PC-9 (cell line): ENCODE results near the gene SHISA4. TPM values are rescaled to one million over a fixed set of nuclear protein-coding genes. Genes with fewer than 3 reads are reported as not detected.
A peak's percentile ranks its signal among the peaks of the same experiment; 100 is the strongest.

Source experiments
- BruUV-seq: library from RNA; stranded (reverse); fragments of 400-500 nt; replicated peaks from 2 replicates; lab custom pipeline; 2021; lab: Mats Ljungman, UMichigan
- CTCF ChIA-PET: fragments of 300-600 bp; sonication (Branson Sonifier 250); formaldehyde crosslinking; loops from one replicate; lab custom pipeline; 2022; ENCODE audit warnings: antibody characterized with exemption; lab: Charles Lee
- POLR2A ChIA-PET: fragments of 300-600 bp; sonication (Branson Sonifier 250); formaldehyde crosslinking; loops from one replicate; lab custom pipeline; 2022; ENCODE audit warnings: antibody characterized with exemption; ENCODE audit not compliant: unreplicated experiment; lab: Charles Lee
- DNase-seq, 2 experiments: peaks; one replicate each; pipeline versions ENCODE4 v3.0.0 to v3.0.0-alpha.2; 2015 to 2022; ENCODE audit warnings: mixed read lengths in 1 of 2
- H2AFZ ChIP-seq: fragments of 200-600 bp; sonication (generic); 2 replicates; pipeline ENCODE4 v1.8.1; 2017; ENCODE audit warnings: antibody characterized with exemption
- H3F3A ChIP-seq: fragments of 200-600 bp; sonication (generic); 2 replicates; pipeline ENCODE4 v1.8.1; 2017; ENCODE audit warnings: antibody characterized with exemption, mild to moderate bottlenecking, low read depth; ENCODE audit not compliant: insufficient read depth
- H3K27ac ChIP-seq: fragments of 200-600 bp; sonication (generic); 2 replicates; pipeline ENCODE4 v1.6.1; 2016; ENCODE audit warnings: mixed run types
- H3K27me3 ChIP-seq: fragments of 200-600 bp; sonication (generic); 2 replicates; pipeline ENCODE4 v1.6.1; 2016; ENCODE audit warnings: low read depth, mixed run types; ENCODE audit not compliant: insufficient read depth
- H3K36me3 ChIP-seq: fragments of 200-600 bp; sonication (generic); 2 replicates; pipeline ENCODE4 v1.6.1; 2016; ENCODE audit warnings: low read depth, mixed run types
- H3K4me1 ChIP-seq: fragments of 200-600 bp; sonication (generic); replicated peaks from 2 replicates; pipeline ENCODE4 v1.6.1; 2016; ENCODE audit warnings: mixed run types; ENCODE audit not compliant: insufficient read depth
- H3K4me2 ChIP-seq: fragments of 200-600 bp; sonication (generic); 2 replicates; pipeline ENCODE4 v1.6.1; 2017; ENCODE audit warnings: mixed run types
- H3K4me3 ChIP-seq: fragments of 200-600 bp; sonication (generic); 2 replicates; pipeline ENCODE4 v1.6.1; 2016; ENCODE audit warnings: mixed run types
- H3K79me2 ChIP-seq: fragments of 200-600 bp; sonication (generic); 2 replicates; pipeline ENCODE4 v1.6.1; 2017; ENCODE audit warnings: low read depth, mixed run types
- H3K9me2 ChIP-seq: fragments of 200-600 bp; sonication (generic); 2 replicates; pipeline ENCODE4 v1.8.1; 2017; ENCODE audit warnings: mild to moderate bottlenecking; ENCODE audit not compliant: insufficient read depth
- H3K9me3 ChIP-seq: fragments of 200-600 bp; sonication (generic); 2 replicates; pipeline ENCODE4 v1.8.1; 2016; ENCODE audit warnings: low read depth; ENCODE audit not compliant: insufficient read depth
- H4K20me1 ChIP-seq: fragments of 200-600 bp; sonication (generic); 2 replicates; pipeline ENCODE4 v1.8.1; 2017; ENCODE audit not compliant: insufficient read depth
- CTCF ChIP-seq: fragments of 200-600 bp; sonication (generic); conservative IDR thresholded peaks from 2 replicates; pipeline ENCODE4 v1.6.1; 2017; ENCODE audit warnings: mixed run types, antibody characterized with exemption, mild to moderate bottlenecking, moderate library complexity
- EZH2 ChIP-seq: fragments of 200-600 bp; sonication (generic); IDR thresholded peaks from 2 replicates; pipeline ENCODE4 v1.8.0; 2017; ENCODE audit warnings: antibody characterized with exemption, low read depth
- intact Hi-C: fragments of 100-400 bp; cut with micrococcal nuclease; formaldehyde crosslinking; loops from one replicate; pipeline ENCODE4 v1.10.0; 2022; ENCODE audit not compliant: unreplicated experiment
- total RNA-seq: library from RNA; stranded (reverse); gene quantifications from 2 replicates; pipeline ENCODE4 v1.2.3, GENCODE V29; 2021

SHISA4 gene
- total RNA-seq, 1 experiment from 2014 or later, result 22.4 TPM

GRCh38 chr1:201891451-201892045, 2.9 kb downstream of the SHISA4 start:
- Histone ChIP-seq H3K27ac (no peak overlapping the region), H3K27me3 (no peaks in the 10 kb centered on the region), H3K4me2 (no peak overlapping the region), H3K9me3 (no peaks in the 10 kb centered on the region), H3K4me3 (no peak overlapping the region), H3K9me2 (no peaks in the 10 kb centered on the region), H3K4me1 (peaks cover 15% of the 10 kb centered on the region), H4K20me1 (no peaks in the 10 kb centered on the region), H3F3A (peaks cover 27% of the 10 kb centered on the region), H3K36me3 (no peaks in the 10 kb centered on the region), H2AFZ (no peak overlapping the region), H3K79me2 (no peaks in the 10 kb centered on the region)
- intact Hi-C loops, result no loop called here
- TF ChIP-seq CTCF, result no peak
- TF ChIP-seq EZH2, result no peak
- no TSS peak for BruUV-seq
- DNase-seq, result no peak
- ChIA-PET POLR2A (no interaction called here), CTCF (no interaction called here)

- H3K4me3 ChIP-seq, result no peak overlapping the region
- DNase-seq, result peak in 1 of 2 experiments; percentile 27
- intact Hi-C loops, result no loop called here
- H3K9me3 ChIP-seq, result no peaks in the 10 kb centered on the region
- H3K27me3 ChIP-seq, result no peaks in the 10 kb centered on the region
- H3K9me2 ChIP-seq, result no peaks in the 10 kb centered on the region
- no peak for TF ChIP-seq EZH2
- no peak for TF ChIP-seq CTCF
- peaks cover 22% of the 10 kb centered on the region for H3K4me1 ChIP-seq
- H3K79me2 ChIP-seq, result no peaks in the 10 kb centered on the region
- H3K36me3 ChIP-seq, result no peaks in the 10 kb centered on the region
- BruUV-seq, result no TSS peak
- H3K4me2 ChIP-seq, result no peak overlapping the region
- POLR2A ChIA-PET, result no interaction called here
- no peak overlapping the region for H3K27ac ChIP-seq
- H2AFZ ChIP-seq, result no peak overlapping the region
- CTCF ChIA-PET, result interaction anchor here (0.7 kb wide), 1 partner anchor 86 kb away, joined by 5 read pairs; no protein-coding TSS in a partner anchor
- no peaks in the 10 kb centered on the region for H4K20me1 ChIP-seq
- H3F3A ChIP-seq, result peaks cover 34% of the 10 kb centered on the region
Measured at GRCh38 chr1:201892211-201892610, 3.5 kb downstream of the SHISA4 start.

GRCh38 chr1:201893431-201893830, 4.7 kb downstream of the SHISA4 start:
- Histone ChIP-seq H3F3A (peaks cover 41% of the 10 kb centered on the region), H3K9me3 (no peaks in the 10 kb centered on the region), H3K4me1 (peaks cover 23% of the 10 kb centered on the region), H4K20me1 (no peaks in the 10 kb centered on the region), H3K79me2 (no peaks in the 10 kb centered on the region), H2AFZ (no peak overlapping the region), H3K27me3 (no peaks in the 10 kb centered on the region), H3K4me2 (no peak overlapping the region), H3K27ac (no peak overlapping the region), H3K9me2 (no peaks in the 10 kb centered on the region), H3K4me3 (no peak overlapping the region), H3K36me3 (no peaks in the 10 kb centered on the region)
- BruUV-seq, result no TSS peak
- ChIA-PET POLR2A (no interaction called here), CTCF (no interaction called here)
- intact Hi-C loops, result no loop called here
- DNase-seq, result peak in 1 of 2 experiments; percentile 15
- TF ChIP-seq CTCF (no peak), EZH2 (no peak)
